ENCODE data around the gene PLEKHS1.
A peak's percentile ranks its signal among the peaks of the same experiment; 100 is the strongest.
"Not testable (repeated sequence)": the region's sequence is repeated elsewhere in the genome, so short reads cannot be mapped to it uniquely, and the experiment has no call there.

PLEKHS1 gene

GRCh38 chr10:113782367-113782766 is 30.9 kb downstream of the PLEKHS1 start:
- FAIRE-seq (no peak), DNase-seq (ENCODE audit: extremely low spot score, insufficient read length, low read depth) (no peak)

- DNase-seq (ENCODE audit: extremely low spot score, insufficient read length, low read depth), result no peak
- no peak for FAIRE-seq
Observed at GRCh38 chr10:113782986-113783704, 31.7 kb downstream of the PLEKHS1 start.

- peak; percentile 18 for DNase-seq (ENCODE audit: extremely low spot score, insufficient read length, low read depth)
Observed at GRCh38 chr10:113788604-113789083, 37.2 kb downstream of the PLEKHS1 start.

GRCh38 chr10:113791691-113792090 is 40.2 kb downstream of the PLEKHS1 start:
- no peak for FAIRE-seq
- no peak for DNase-seq (ENCODE audit: extremely low spot score, insufficient read length, low read depth)

More at GRCh38 chr10:113788604-113789083, 37.2 kb downstream of the PLEKHS1 start:
- peak; percentile 69 for FAIRE-seq

- DNase-seq (ENCODE audit: extremely low spot score, insufficient read length, low read depth) (no peak), FAIRE-seq (no peak)
Observed at GRCh38 chr10:113801569-113801968, 50.1 kb downstream of the PLEKHS1 start.

- peak; percentile 73 for FAIRE-seq
- DNase-seq (ENCODE audit: extremely low spot score, insufficient read length, low read depth), result no peak
Observed at GRCh38 chr10:113802997-113803396, 51.5 kb downstream of the PLEKHS1 start.

- DNase-seq (ENCODE audit: extremely low spot score, insufficient read length, low read depth), result no peak
Observed at GRCh38 chr10:113806503-113806902, 55.0 kb downstream of the PLEKHS1 start.

GRCh38 chr10:113808168-113808567 is 56.7 kb downstream of the PLEKHS1 start:
- FAIRE-seq, result no peak
- DNase-seq (ENCODE audit: extremely low spot score, insufficient read length, low read depth), result no peak

More at GRCh38 chr10:113806503-113806902, 55.0 kb downstream of the PLEKHS1 start:
- no peak for FAIRE-seq

- not testable (repeated sequence) for FAIRE-seq
Observed at GRCh38 chr10:113814700-113815099, 63.2 kb downstream of the PLEKHS1 start.

GRCh38 chr10:113819989-113820388 is 68.5 kb downstream of the PLEKHS1 start:
- FAIRE-seq (no peak), DNase-seq (ENCODE audit: extremely low spot score, insufficient read length, low read depth) (no peak)

More at GRCh38 chr10:113814700-113815099, 63.2 kb downstream of the PLEKHS1 start:
- DNase-seq (ENCODE audit: extremely low spot score, insufficient read length, low read depth), result not testable (repeated sequence)

- no peak for DNase-seq (ENCODE audit: extremely low spot score, insufficient read length, low read depth)
- FAIRE-seq, result no peak
Observed at GRCh38 chr10:113820507-113820906, 69.0 kb downstream of the PLEKHS1 start.

GRCh38 chr10:113821306-113821705 is 69.8 kb downstream of the PLEKHS1 start:
- FAIRE-seq; DNase-seq (ENCODE audit: extremely low spot score, insufficient read length, low read depth): not testable (repeated sequence)

- DNase-seq (ENCODE audit: extremely low spot score, insufficient read length, low read depth), result no peak
- FAIRE-seq, result no peak
Observed at GRCh38 chr10:113822174-113822573, 70.7 kb downstream of the PLEKHS1 start.

- no peak for FAIRE-seq
- no peak for DNase-seq (ENCODE audit: extremely low spot score, insufficient read length, low read depth)
Observed at GRCh38 chr10:113823389-113823788, 71.9 kb downstream of the PLEKHS1 start.

GRCh38 chr10:113825791-113826190 is 74.3 kb downstream of the PLEKHS1 start:
- FAIRE-seq (no peak), DNase-seq (ENCODE audit: extremely low spot score, insufficient read length, low read depth) (no peak)

GRCh38 chr10:113828567-113828966 is 77.1 kb downstream of the PLEKHS1 start:
- not testable (repeated sequence) for FAIRE-seq; DNase-seq (ENCODE audit: extremely low spot score, insufficient read length, low read depth)

Data from GM18507 (cell line).